GM19452 (cell line): ENCODE results near the gene TNFSF13.

Experiments used
- ATAC-seq: cut with Tn5 transposase; IDR thresholded peaks from one replicate; pipeline ENCODE4 v1.9.1; 2021; ENCODE audit not compliant: unreplicated experiment

The TNFSF13 gene

GRCh38 chr17:7558544-7559319, at the start of gene TNFSF13:
TSS of gene TNFSF13 (plus strand) at chr17:7558750. CDS start at chr17:7559040, 290 bp downstream.
- no peak for ATAC-seq

- no peak for ATAC-seq
Measured at GRCh38 chr17:7508846-7509245, 49.7 kb upstream of the TNFSF13 start.

- no peak for ATAC-seq
Measured at GRCh38 chr17:7509937-7510336, 48.6 kb upstream of the TNFSF13 start.

GRCh38 chr17:7511108-7511507, 47.4 kb upstream of the TNFSF13 start:
- ATAC-seq: no peak

GRCh38 chr17:7512105-7512504, 46.4 kb upstream of the TNFSF13 start:
- no peak for ATAC-seq

GRCh38 chr17:7512824-7513540, 45.6 kb upstream of the TNFSF13 start:
- ATAC-seq: no peak

GRCh38 chr17:7513850-7514419, 44.6 kb upstream of the TNFSF13 start:
- ATAC-seq: no peak

GRCh38 chr17:7515911-7516610, 42.5 kb upstream of the TNFSF13 start:
- no peak for ATAC-seq

GRCh38 chr17:7523033-7523432, 35.5 kb upstream of the TNFSF13 start:
- ATAC-seq: no peak

- ATAC-seq: no peak
Measured at GRCh38 chr17:7528842-7529241, 29.7 kb upstream of the TNFSF13 start.

- ATAC-seq: no peak
Measured at GRCh38 chr17:7530023-7530900, 28.3 kb upstream of the TNFSF13 start.

- no peak for ATAC-seq
Measured at GRCh38 chr17:7538050-7538449, 20.5 kb upstream of the TNFSF13 start.

- no peak for ATAC-seq
Measured at GRCh38 chr17:7538891-7539545, 19.5 kb upstream of the TNFSF13 start.

GRCh38 chr17:7541074-7541621, 17.4 kb upstream of the TNFSF13 start:
- no peak for ATAC-seq

- ATAC-seq: no peak
Measured at GRCh38 chr17:7544911-7545310, 13.6 kb upstream of the TNFSF13 start.

- no peak for ATAC-seq
Measured at GRCh38 chr17:7548585-7549400, 9.8 kb upstream of the TNFSF13 start, which contains the start of gene TNFSF12. TSS of gene TNFSF12 (plus strand) at chr17:7549058. CDS start at chr17:7549154, 96 bp downstream.

- ATAC-seq: no peak
Measured at GRCh38 chr17:7549401-7550055, 9.0 kb upstream of the TNFSF13 start.

GRCh38 chr17:7550344-7550743, 8.2 kb upstream of the TNFSF13 start:
- no peak for ATAC-seq
